IPS-18a (cell line): ENCODE results near the gene PLA2G2C.

Experiments used
- H3K27ac ChIP-seq: one replicate; pipeline ENCODE4 v1.5.1; 2013; ENCODE audit warnings: low read length
- H3K27me3 ChIP-seq: one replicate; pipeline ENCODE4 v1.6.1; 2013; ENCODE audit warnings: mild to moderate bottlenecking, low read length; ENCODE audit not compliant: control insufficient read depth, insufficient read depth
- H3K36me3 ChIP-seq: one replicate; pipeline ENCODE4 v1.6.1; 2013; ENCODE audit warnings: low read depth, low read length; ENCODE audit not compliant: control insufficient read depth
- H3K4me1 ChIP-seq: one replicate; pipeline ENCODE4 v1.6.1; 2013; ENCODE audit warnings: low read depth, low read length; ENCODE audit not compliant: control insufficient read depth
- H3K4me3 ChIP-seq: one replicate; pipeline ENCODE4 v1.5.1; 2013; ENCODE audit warnings: low read length
- H3K9ac ChIP-seq: one replicate; pipeline ENCODE4 v1.6.1; 2013; ENCODE audit warnings: mild to moderate bottlenecking, low read length, moderate library complexity
- H3K9me3 ChIP-seq: one replicate; pipeline ENCODE4 v1.6.1; 2013; ENCODE audit warnings: low read depth, low read length; ENCODE audit not compliant: control insufficient read depth

PLA2G2C gene

GRCh38 chr1:20199840-20200239 is 13.5 kb upstream of the PLA2G2C start:
- no peak overlapping the region for H3K4me3 ChIP-seq
- H3K27me3 ChIP-seq: no peaks in the 10 kb centered on the region
- peaks cover 2% of the 10 kb centered on the region for H3K4me1 ChIP-seq
- H3K9ac ChIP-seq: no peak overlapping the region
- H3K27ac ChIP-seq: no peak overlapping the region
- H3K36me3 ChIP-seq: no peaks in the 10 kb centered on the region
- no peaks in the 10 kb centered on the region for H3K9me3 ChIP-seq

DNA sequence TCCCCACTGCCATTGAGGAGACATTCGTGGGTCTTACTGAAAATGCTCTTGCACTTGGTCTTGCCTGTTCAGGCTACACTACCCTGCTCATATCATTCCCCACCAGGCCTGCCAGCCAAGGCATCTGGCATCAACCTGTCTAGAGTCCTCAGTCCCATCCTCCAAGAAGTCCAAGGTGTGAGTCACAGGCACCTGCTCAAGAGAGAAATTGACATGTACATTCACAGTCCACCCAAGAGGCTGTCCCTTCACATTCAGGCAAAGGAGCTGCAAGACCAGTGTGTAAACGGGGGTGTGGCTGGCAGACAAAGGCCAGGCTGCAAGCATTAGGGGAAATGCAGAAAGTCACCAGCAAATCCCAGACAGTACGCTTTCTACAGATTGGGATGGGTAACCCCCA is 13.1 kb upstream of the PLA2G2C start:
- Histone ChIP-seq H3K27ac (no peak overlapping the region), H3K27me3 (no peaks in the 10 kb centered on the region), H3K9ac (no peak overlapping the region), H3K36me3 (no peaks in the 10 kb centered on the region), H3K9me3 (no peaks in the 10 kb centered on the region), H3K4me1 (peaks cover 5% of the 10 kb centered on the region), H3K4me3 (no peak overlapping the region)

DNA sequence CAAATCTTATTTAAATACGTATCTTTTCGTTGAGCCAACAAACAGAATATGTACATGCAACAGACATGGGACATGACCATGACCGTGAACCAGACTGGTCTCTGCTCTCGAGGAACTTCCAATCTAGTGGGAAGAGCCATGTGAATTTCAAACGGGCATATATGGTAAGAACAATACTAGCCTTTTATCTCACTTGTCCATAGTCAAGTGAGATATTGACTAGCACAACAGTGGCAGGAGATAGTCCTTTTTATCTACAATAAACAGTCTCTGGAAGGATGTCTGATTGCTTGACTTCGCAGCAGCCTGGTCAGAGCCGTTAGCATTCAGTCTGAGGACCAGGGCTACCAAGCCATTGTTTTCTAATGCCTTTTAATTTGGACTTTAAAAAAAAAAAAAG is 12.6 kb upstream of the PLA2G2C start:
- no peak overlapping the region for H3K9ac ChIP-seq
- no peaks in the 10 kb centered on the region for H3K27me3 ChIP-seq
- peaks cover 5% of the 10 kb centered on the region for H3K4me1 ChIP-seq

GRCh38 chr1:20198296-20198695 is 12.0 kb upstream of the PLA2G2C start:
- no peaks in the 10 kb centered on the region for H3K27me3 ChIP-seq
- H3K4me3 ChIP-seq: no peak overlapping the region
- H3K9me3 ChIP-seq: no peaks in the 10 kb centered on the region
- H3K9ac ChIP-seq: no peak overlapping the region
- H3K27ac ChIP-seq: no peak overlapping the region
- H3K36me3 ChIP-seq: no peaks in the 10 kb centered on the region
- H3K4me1 ChIP-seq: peaks cover 5% of the 10 kb centered on the region

More for the DNA sequence above, 12.6 kb upstream of the PLA2G2C start:
- no peak overlapping the region for H3K27ac ChIP-seq
- no peak overlapping the region for H3K4me3 ChIP-seq
- no peaks in the 10 kb centered on the region for H3K36me3 ChIP-seq
- no peaks in the 10 kb centered on the region for H3K9me3 ChIP-seq

GRCh38 chr1:20197329-20197791 is 11.0 kb upstream of the PLA2G2C start:
- H3K27ac ChIP-seq: no peak overlapping the region
- no peak overlapping the region for H3K9ac ChIP-seq
- no peak overlapping the region for H3K4me3 ChIP-seq
- H3K4me1 ChIP-seq: peaks cover 5% of the 10 kb centered on the region
- H3K9me3 ChIP-seq: no peaks in the 10 kb centered on the region
- no peaks in the 10 kb centered on the region for H3K27me3 ChIP-seq
- no peaks in the 10 kb centered on the region for H3K36me3 ChIP-seq

- H3K9ac ChIP-seq: no peak overlapping the region
Measured at GRCh38 chr1:20195462-20195780, 9.1 kb upstream of the PLA2G2C start.

GRCh38 chr1:20194757-20195461 is 8.6 kb upstream of the PLA2G2C start:
- Histone ChIP-seq H3K27me3 (no peaks in the 10 kb centered on the region), H3K9ac (no peak overlapping the region), H3K9me3 (no peaks in the 10 kb centered on the region), H3K4me1 (peaks cover 5% of the 10 kb centered on the region), H3K4me3 (no peak overlapping the region), H3K36me3 (no peaks in the 10 kb centered on the region), H3K27ac (no peak overlapping the region)

More at GRCh38 chr1:20195462-20195780, 9.1 kb upstream of the PLA2G2C start:
- Histone ChIP-seq H3K9me3 (no peaks in the 10 kb centered on the region), H3K4me3 (no peak overlapping the region), H3K27ac (no peak overlapping the region), H3K27me3 (no peaks in the 10 kb centered on the region), H3K36me3 (no peaks in the 10 kb centered on the region), H3K4me1 (peaks cover 5% of the 10 kb centered on the region)

DNA sequence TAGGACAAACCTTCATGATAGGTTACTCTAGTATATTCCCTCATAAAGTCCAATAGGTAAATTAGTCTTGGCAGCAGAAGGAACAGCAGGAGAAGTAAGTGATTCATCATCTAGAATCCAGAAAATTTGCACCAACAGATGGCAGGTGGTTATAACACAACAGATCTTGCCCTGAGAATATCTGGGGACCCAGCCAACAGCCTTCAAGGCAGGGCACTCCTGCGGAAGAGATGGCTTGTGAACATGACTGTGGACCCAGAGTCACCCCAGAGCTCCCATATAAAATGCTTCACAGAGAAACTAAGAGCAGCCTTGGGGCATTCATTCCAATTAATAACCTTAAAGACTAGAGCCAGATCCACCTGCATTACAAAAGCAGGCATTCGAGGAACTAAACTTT is 7.9 kb upstream of the PLA2G2C start:
- Histone ChIP-seq H3K27me3 (no peaks in the 10 kb centered on the region), H3K4me1 (peaks cover 5% of the 10 kb centered on the region), H3K27ac (no peak overlapping the region), H3K9ac (no peak overlapping the region), H3K36me3 (no peaks in the 10 kb centered on the region), H3K4me3 (no peak overlapping the region), H3K9me3 (no peaks in the 10 kb centered on the region)

DNA sequence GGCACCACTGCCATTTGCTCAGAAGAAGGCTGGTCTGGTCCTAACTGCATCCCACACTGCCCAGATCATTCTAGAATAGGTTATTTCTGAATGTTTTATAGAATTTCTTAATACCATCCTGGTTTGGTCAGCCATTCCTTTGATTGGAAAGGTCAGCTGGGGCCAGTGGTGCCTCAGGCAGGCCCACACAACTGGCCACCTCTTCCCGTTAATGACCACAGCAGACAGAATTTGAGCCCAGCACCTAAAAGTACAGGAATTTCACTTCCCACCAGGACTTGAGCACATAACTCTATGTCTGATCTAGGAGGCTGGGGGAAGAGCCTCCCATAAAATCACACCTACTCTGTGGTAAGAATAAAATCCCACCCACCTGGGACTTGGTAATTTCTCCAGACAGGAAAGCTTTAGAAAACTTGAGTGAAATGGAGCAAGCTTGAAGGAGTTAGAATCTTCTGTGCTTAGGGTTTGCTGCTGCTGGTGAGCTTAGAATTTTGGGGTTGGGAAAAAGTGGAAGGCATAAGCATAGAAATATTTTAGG is 6.6 kb upstream of the PLA2G2C start:
- Histone ChIP-seq H3K36me3 (no peaks in the 10 kb centered on the region), H3K9ac (no peak overlapping the region), H3K4me1 (peaks cover 5% of the 10 kb centered on the region), H3K27ac (no peak overlapping the region), H3K9me3 (no peaks in the 10 kb centered on the region), H3K4me3 (no peak overlapping the region), H3K27me3 (peaks cover 11% of the 10 kb centered on the region)

DNA sequence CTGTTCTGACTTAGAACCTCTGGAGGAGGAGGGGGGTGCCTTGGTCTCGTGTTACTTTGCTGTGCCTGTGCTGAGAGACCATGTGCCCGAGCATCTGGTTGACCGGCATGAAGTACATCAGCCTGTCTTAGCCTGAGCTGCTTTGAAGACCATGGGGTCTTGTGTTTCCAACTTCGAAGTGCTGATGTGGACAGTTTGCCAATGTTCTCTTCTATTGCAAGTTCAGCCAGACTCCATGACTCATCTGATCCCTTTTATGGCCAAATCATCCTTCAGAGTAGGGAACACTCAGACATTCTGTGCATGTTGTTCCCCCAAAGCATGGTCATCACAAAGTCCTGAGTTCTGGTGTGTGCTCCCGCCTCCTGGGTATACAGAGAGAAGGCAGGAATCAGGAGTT is 6.0 kb upstream of the PLA2G2C start:
- no peak overlapping the region for H3K27ac ChIP-seq
- no peak overlapping the region for H3K4me3 ChIP-seq
- no peaks in the 10 kb centered on the region for H3K36me3 ChIP-seq
- peaks cover 5% of the 10 kb centered on the region for H3K4me1 ChIP-seq
- no peak overlapping the region for H3K9ac ChIP-seq
- H3K27me3 ChIP-seq: peaks cover 11% of the 10 kb centered on the region
- no peaks in the 10 kb centered on the region for H3K9me3 ChIP-seq

- peaks cover 14% of the 10 kb centered on the region for H3K4me1 ChIP-seq
- no peak overlapping the region for H3K4me3 ChIP-seq
- H3K36me3 ChIP-seq: no peaks in the 10 kb centered on the region
- no peak overlapping the region for H3K9ac ChIP-seq
- no peaks in the 10 kb centered on the region for H3K9me3 ChIP-seq
- peaks cover 15% of the 10 kb centered on the region for H3K27me3 ChIP-seq
- H3K27ac ChIP-seq: no peak overlapping the region
Measured at GRCh38 chr1:20191266-20191825, 5.0 kb upstream of the PLA2G2C start.
